Activated B cell treated with CpG ODN at 0.5 μM for 24 hours (primary cell): ENCODE measurements around the gene PCTP. TPM values are rescaled to one million over a fixed set of nuclear protein-coding genes. Genes with fewer than 3 reads are reported as not detected.

Experiments used
- ATAC-seq: fragments of 200-7000 bp; cut with Tn5 transposase; one replicate; pipeline ENCODE4 v1.10.0; 2021; ENCODE audit warnings: low read depth, mild to moderate bottlenecking, moderate library complexity
- CTCF ChIA-PET: fragments of 350-600 bp; sonication (Branson Sonifier 250); formaldehyde crosslinking; loops from one replicate; lab custom pipeline; 2021; ENCODE audit warnings: antibody characterized with exemption; lab: Charles Lee
- POLR2A ChIA-PET: fragments of 350-600 bp; sonication (Branson Sonifier 250); formaldehyde crosslinking; loops from one replicate; lab custom pipeline; 2021; ENCODE audit warnings: antibody characterized with exemption; lab: Charles Lee
- DNase-seq: peaks from one replicate; pipeline ENCODE4 v3.0.0; 2022
- H3K27ac Mint-ChIP-seq: one replicate; pipeline ENCODE4 v1.8.0; 2020; ENCODE audit warnings: mixed read lengths
- H3K27me3 Mint-ChIP-seq: one replicate; pipeline ENCODE4 v1.8.0; 2021; ENCODE audit warnings: mixed read lengths
- H3K36me3 Mint-ChIP-seq: one replicate; pipeline ENCODE4 v1.8.0; 2021; ENCODE audit warnings: low read depth, mixed read lengths
- H3K4me1 Mint-ChIP-seq: one replicate; pipeline ENCODE4 v1.8.0; 2021; ENCODE audit warnings: mixed read lengths
- H3K4me3 Mint-ChIP-seq: one replicate; pipeline ENCODE4 v1.8.0; 2020; ENCODE audit warnings: mild to moderate bottlenecking, mixed read lengths
- H3K9me3 Mint-ChIP-seq: one replicate; pipeline ENCODE4 v1.8.0; 2020; ENCODE audit warnings: mixed read lengths
- intact Hi-C: fragments of 100-400 bp; cut with micrococcal nuclease; formaldehyde crosslinking; loops from one replicate; pipeline ENCODE4 v1.15.1; 2024
- total RNA-seq: library from RNA; stranded (reverse); gene quantifications from 2 replicates; pipeline ENCODE4 v1.2.3, GENCODE V29; 2022
- TF ChIP-seq, protein P1 (sequence below): fragments of 200-600 bp; IDR thresholded peaks from one replicate; pipeline ENCODE4 v1.8.0; 2022; ENCODE audit warnings: antibody characterized with exemption, mild to moderate bottlenecking

PCTP gene
- total RNA-seq, 1 donor from 2014 or later = 9.0 TPM

DNA sequence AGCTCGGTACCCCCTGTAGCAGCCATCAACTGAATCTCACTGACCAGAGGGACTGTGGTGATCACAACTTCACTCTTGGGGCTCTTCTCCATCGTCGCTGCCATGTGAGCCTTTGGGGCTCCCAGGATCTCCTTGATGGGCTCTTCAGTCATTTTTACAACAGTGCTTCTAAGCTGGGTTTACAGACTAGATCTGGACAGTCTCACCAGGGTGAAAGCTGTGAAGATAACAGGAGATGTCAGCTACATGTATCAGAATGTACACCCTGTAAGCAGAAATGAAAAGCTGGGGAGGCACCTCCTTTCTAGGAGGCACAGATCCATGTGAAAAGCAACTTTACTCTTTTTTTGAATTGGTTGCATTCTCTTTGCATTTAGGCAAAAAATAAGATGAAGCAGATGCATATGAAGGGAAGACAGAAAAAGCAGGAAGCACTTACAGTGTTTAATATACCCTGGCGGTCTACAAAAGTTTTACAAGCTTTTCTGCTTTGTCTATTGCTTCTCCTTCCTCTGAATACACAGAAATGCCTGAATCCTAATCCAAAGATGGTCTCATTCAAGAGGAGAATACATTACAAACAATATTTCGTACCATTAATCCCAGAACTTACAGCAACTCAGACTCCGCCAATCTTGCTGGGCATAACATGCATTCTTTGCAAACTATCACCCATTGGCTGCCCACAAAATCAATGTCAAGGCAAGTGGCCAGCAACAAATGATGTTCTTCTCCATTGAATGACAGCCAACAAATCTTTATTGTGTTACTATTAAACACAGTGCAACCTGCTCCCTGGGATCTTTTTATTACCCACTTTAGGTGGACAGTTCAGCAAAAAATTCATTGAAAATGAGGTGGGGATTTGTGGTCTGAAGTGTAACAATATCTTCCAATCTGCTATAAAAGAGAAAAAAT is 29.7 kb upstream of the PCTP start:
- DNase-seq (no peak), ATAC-seq (no peak)
- Mint-ChIP-seq H3K27ac (no peak overlapping the region), H3K4me3 (no peak overlapping the region), H3K36me3 (no peaks in the 10 kb centered on the region), H3K27me3 (peaks cover 20% of the 10 kb centered on the region), H3K9me3 (no peaks in the 10 kb centered on the region), H3K4me1 (peaks cover 5% of the 10 kb centered on the region)
- TF ChIP-seq, protein P1, sequence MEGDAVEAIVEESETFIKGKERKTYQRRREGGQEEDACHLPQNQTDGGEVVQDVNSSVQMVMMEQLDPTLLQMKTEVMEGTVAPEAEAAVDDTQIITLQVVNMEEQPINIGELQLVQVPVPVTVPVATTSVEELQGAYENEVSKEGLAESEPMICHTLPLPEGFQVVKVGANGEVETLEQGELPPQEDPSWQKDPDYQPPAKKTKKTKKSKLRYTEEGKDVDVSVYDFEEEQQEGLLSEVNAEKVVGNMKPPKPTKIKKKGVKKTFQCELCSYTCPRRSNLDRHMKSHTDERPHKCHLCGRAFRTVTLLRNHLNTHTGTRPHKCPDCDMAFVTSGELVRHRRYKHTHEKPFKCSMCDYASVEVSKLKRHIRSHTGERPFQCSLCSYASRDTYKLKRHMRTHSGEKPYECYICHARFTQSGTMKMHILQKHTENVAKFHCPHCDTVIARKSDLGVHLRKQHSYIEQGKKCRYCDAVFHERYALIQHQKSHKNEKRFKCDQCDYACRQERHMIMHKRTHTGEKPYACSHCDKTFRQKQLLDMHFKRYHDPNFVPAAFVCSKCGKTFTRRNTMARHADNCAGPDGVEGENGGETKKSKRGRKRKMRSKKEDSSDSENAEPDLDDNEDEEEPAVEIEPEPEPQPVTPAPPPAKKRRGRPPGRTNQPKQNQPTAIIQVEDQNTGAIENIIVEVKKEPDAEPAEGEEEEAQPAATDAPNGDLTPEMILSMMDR = no peak
- intact Hi-C loops = no loop called here
- POLR2A ChIA-PET = interaction anchor here (0.5 kb wide), 1 partner anchor 232 kb away, joined by 4 read pairs; no protein-coding TSS in a partner anchor
- CTCF ChIA-PET = interaction anchor here (0.6 to 7.2 kb wide), 6 partner anchors 9 to 362 kb away, joined by 3 to 96 read pairs (median 8); no protein-coding TSS in a partner anchor

DNA sequence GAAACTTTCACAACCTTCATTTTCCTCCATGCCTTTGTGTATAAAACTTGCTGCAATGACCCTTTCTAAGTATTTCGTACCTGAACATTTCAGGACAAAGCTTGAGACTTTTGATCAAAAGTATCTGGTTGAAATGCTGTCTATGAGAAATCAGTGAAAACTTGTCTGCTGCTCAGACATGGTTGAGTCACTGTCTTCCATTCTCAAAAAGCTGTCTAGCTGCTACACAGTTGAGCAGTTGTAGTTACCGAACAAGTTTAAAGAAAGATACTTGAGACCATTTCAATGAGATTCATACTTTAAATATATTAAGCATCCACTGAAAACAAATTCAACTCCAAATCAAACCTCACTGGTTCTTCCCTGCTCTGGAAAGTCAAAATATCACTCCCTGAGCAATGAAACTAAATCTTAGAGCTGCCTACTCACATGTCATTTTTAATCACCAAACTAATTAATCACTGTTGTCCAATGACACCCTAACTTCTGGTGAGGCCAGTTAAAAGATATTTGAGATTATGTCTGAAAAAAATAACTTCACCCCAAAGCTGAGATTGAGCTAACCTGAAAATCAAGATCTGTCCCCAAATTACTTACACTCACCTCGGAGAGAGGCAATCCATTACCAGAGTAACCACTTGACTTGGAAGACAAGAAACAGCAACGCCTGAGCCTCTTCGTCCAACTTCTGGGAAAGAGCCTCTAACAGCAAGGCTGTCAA is 28.7 kb upstream of the PCTP start:
- ChIA-PET POLR2A (no interaction called here), CTCF (interaction anchor here (2.4 to 5.7 kb wide), 2 partner anchors 12 to 196 kb away, joined by 12 to 21 read pairs; no protein-coding TSS in a partner anchor)
- H3K4me1 Mint-ChIP-seq = peaks cover 5% of the 10 kb centered on the region
- H3K9me3 Mint-ChIP-seq = no peaks in the 10 kb centered on the region
- no peaks in the 10 kb centered on the region for H3K36me3 Mint-ChIP-seq
- TF ChIP-seq, protein P1 = no peak
- H3K4me3 Mint-ChIP-seq = no peak overlapping the region
- intact Hi-C loops = no loop called here
- no peak for ATAC-seq
- no peak for DNase-seq
- H3K27ac Mint-ChIP-seq = no peak overlapping the region
- H3K27me3 Mint-ChIP-seq = peaks cover 25% of the 10 kb centered on the region

DNA sequence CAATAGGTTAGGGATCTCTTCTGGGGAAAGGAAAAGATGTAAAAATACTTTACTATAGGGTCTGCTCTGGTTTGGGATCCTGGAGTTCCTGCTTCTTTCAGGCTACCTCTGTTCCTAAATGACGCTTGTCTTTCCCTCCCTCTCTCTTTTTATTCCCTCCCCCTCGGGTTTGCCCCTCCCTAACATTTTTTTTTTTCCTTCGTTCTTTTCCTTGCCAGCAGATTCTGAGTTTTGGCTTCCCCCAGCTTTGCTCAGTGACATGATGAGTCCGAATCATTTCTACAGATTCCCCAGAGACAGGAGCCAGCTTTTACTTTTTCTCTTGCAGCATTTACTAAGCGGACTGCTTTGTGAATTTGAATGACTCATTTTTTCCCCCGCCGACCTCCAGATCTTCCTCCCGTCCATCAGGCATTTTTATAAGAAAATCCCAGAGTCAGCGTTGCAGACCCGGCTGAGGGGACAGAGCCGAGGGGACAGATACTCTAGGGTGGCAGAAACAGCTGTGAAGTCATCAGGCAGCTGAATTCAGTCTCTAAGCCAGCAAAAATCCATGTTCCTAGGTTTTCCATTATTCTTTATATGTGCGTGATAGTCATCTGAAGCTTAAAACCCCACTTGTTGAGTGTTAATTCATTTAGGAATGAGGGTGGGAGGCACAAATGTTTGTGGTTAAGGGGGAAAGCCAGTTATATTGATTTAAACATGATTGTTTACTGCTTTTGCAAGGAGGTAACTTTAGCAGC is 27.9 kb upstream of the PCTP start, which contains the start of gene TMEM100:
Gene TMEM100, minus strand, starts transcription at position 123 of the 746 bp plus-strand sequence. CDS start 1,794 bp downstream, outside the sequence.
- intact Hi-C loops = no loop called here
- CTCF ChIA-PET = interaction anchor here (2.4 to 5.7 kb wide), 2 partner anchors 12 to 196 kb away, joined by 12 to 21 read pairs; no protein-coding TSS in a partner anchor
- Mint-ChIP-seq H3K27me3 (peaks cover 31% of the 10 kb centered on the region), H3K4me3 (no peak within 1 kb of the TSS), H3K9me3 (no peaks in the 10 kb centered on the region), H3K36me3 (no peaks in the 10 kb centered on the region), H3K4me1 (peaks cover 5% of the 10 kb centered on the region), H3K27ac (no peak within 1 kb of the TSS)
- TF ChIP-seq, protein P1 = no peak
- DNase-seq (no peak), ATAC-seq (no peak)
- POLR2A ChIA-PET = interaction anchor here (0.7 kb wide), 1 partner anchor 32 kb away, joined by 5 read pairs; no protein-coding TSS in a partner anchor

DNA sequence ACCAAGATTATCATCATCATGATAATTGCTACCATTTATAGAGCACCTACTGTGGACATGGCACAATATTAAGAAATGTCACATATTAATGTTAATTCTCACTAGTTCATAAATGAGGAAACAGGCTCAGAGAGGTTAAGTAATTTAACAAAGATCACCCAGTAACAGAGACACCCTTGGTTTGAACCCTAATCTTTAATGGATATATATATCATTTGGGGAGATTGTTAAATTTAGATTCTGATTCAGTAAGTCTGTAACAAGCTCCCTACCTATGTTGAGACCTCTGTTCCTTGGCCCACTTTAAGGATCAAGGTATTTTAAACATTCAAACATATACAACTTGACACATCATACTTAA is 27.4 kb upstream of the PCTP start:
- H3K4me3 Mint-ChIP-seq = no peak overlapping the region
- H3K36me3 Mint-ChIP-seq = no peaks in the 10 kb centered on the region
- DNase-seq (no peak), ATAC-seq (no peak)
- peaks cover 32% of the 10 kb centered on the region for H3K27me3 Mint-ChIP-seq
- intact Hi-C loops = no loop called here
- ChIA-PET POLR2A (interaction anchor here (0.7 kb wide), 1 partner anchor 32 kb away, joined by 5 read pairs; no protein-coding TSS in a partner anchor), CTCF (interaction anchor here (2.4 to 5.7 kb wide), 2 partner anchors 11 to 197 kb away, joined by 12 to 21 read pairs; no protein-coding TSS in a partner anchor)
- TF ChIP-seq, protein P1 = no peak
- H3K9me3 Mint-ChIP-seq = no peaks in the 10 kb centered on the region
- H3K4me1 Mint-ChIP-seq = peaks cover 5% of the 10 kb centered on the region
- no peak overlapping the region for H3K27ac Mint-ChIP-seq
